Measurements from ENCODE around the gene FCSK. TPM values are rescaled to one million over a fixed set of nuclear protein-coding genes. Genes with fewer than 3 reads are reported as not detected.

Gene FCSK
- total RNA-seq, 4 donors from 2014 or later: 8.0 to 13.5 (median 11.1) TPM

DNA sequence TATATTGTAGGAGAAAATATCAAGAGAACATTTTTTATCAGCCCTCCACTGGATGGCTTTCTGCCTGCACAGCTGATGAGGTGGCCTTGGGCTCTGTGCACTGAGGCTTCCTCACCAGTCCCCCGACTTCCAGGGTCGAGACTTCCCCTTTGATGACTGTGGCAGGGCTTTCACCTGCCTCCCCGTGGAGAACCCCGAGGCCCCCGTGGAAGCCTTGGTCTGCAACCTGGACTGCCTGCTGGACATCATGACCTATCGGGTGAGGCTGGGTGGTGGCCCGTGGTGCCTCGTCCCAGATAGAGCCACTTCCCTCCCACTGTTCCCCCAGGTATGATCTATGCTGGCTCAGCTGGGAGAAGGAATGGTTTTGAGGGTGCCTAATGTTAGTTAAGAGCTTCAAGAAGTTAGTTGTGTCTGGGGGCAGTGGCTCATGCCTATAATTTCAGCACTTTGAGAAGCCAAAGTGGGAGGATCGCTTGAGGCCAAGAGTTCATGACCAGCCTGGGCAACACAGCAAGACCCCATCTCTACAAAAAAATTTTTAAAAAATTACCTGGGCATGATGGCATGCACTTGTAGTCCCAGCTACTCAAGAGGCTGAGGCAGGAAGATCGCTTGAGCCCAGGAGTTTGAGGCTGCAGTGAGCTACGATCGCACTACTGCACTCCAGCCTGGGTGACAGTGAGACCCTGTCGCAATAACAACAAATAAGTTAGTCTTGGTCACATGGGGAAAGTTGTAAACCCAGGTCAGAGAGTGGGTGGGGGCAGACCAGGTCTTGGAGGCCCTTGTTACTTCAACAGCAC lies 11.8 kb downstream of the FCSK start:
- Histone ChIP-seq H3K27me3 (no peaks in the 10 kb centered on the region), H3K36me3 (peaks cover 0 to 21% of the 10 kb centered on the region in 2 donors), H3K4me1 (peaks cover 7 to 11% of the 10 kb centered on the region in 2 donors), H3K9me3 (no peaks in the 10 kb centered on the region), H3K27ac (no peak overlapping the region), H3K4me3 (no peak overlapping the region)
- no peak for ATAC-seq
- intact Hi-C loops (cut with DNase I; ENCODE audit: low total_unique reads): no loop called here
- in situ Hi-C loops (cut with MboI; ENCODE audit: low sequenced_read_pairs in 4 of 4): no loop called here
- TF ChIP-seq POLR2A (IDR thresholded peaks at IDR 0.05): no peak
- TF ChIP-seq, protein P1, sequence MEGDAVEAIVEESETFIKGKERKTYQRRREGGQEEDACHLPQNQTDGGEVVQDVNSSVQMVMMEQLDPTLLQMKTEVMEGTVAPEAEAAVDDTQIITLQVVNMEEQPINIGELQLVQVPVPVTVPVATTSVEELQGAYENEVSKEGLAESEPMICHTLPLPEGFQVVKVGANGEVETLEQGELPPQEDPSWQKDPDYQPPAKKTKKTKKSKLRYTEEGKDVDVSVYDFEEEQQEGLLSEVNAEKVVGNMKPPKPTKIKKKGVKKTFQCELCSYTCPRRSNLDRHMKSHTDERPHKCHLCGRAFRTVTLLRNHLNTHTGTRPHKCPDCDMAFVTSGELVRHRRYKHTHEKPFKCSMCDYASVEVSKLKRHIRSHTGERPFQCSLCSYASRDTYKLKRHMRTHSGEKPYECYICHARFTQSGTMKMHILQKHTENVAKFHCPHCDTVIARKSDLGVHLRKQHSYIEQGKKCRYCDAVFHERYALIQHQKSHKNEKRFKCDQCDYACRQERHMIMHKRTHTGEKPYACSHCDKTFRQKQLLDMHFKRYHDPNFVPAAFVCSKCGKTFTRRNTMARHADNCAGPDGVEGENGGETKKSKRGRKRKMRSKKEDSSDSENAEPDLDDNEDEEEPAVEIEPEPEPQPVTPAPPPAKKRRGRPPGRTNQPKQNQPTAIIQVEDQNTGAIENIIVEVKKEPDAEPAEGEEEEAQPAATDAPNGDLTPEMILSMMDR (IDR thresholded peaks at IDR 0.05 in 4 of 5, conservative IDR thresholded peaks at IDR 0.05 in 1 of 5): no peak
- no peak for DNase-seq

DNA sequence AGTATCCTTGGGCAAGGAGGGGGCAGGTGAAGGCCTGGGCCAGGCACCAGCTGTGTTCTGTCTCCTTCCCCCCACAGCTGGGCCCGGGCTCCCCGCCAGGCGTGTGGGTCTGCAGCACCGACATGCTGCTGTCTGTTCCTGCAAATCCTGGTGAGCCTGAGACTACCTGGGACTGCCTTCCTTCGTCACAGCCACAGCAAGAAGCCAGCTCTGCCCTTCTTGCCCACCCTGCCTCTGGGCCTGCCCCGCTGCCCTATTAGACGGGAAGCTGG lies 12.3 kb downstream of the FCSK start:
- intact Hi-C loops (cut with DNase I; ENCODE audit: low total_unique reads): no loop called here
- in situ Hi-C loops (cut with MboI; ENCODE audit: low sequenced_read_pairs in 4 of 4): no loop called here
- TF ChIP-seq, protein P1 (IDR thresholded peaks at IDR 0.05 in 4 of 5, conservative IDR thresholded peaks at IDR 0.05 in 1 of 5): no peak
- TF ChIP-seq POLR2A (IDR thresholded peaks at IDR 0.05): no peak
- Histone ChIP-seq H3K4me1 (peaks cover 6 to 10% of the 10 kb centered on the region in 2 donors), H3K9me3 (no peaks in the 10 kb centered on the region), H3K27me3 (no peaks in the 10 kb centered on the region), H3K36me3 (peaks cover 0 to 21% of the 10 kb centered on the region in 2 donors), H3K4me3 (no peak overlapping the region), H3K27ac (peak overlapping the region in 2 of 4 donors; percentile 46 to 67)
- no peak for ATAC-seq
- DNase-seq: no peak

- Histone ChIP-seq H3K27me3 (no peaks in the 10 kb centered on the region), H3K4me1 (peaks cover 6 to 10% of the 10 kb centered on the region in 2 donors), H3K36me3 (peaks cover 0 to 21% of the 10 kb centered on the region in 2 donors), H3K4me3 (no peak overlapping the region), H3K9me3 (no peaks in the 10 kb centered on the region), H3K27ac (peak overlapping the region; percentile 46 to 67 (median 54))
- in situ Hi-C loops (cut with MboI; ENCODE audit: low sequenced_read_pairs in 4 of 4): no loop called here
- intact Hi-C loops (cut with DNase I; ENCODE audit: low total_unique reads): no loop called here
- ATAC-seq (no peak), DNase-seq (no peak)
- TF ChIP-seq, protein P1 (IDR thresholded peaks at IDR 0.05 in 4 of 5, conservative IDR thresholded peaks at IDR 0.05 in 1 of 5): peak in 1 of 5 experiments; percentile 13
- no peak for TF ChIP-seq POLR2A (IDR thresholded peaks at IDR 0.05)
These were observed 12.7 kb downstream of the FCSK start for GRCh38 chr16:70467113-70467512.

GRCh38 chr16:70467608-70468007 lies 13.2 kb downstream of the FCSK start:
- ATAC-seq: peak in 1 of 2 donors; percentile 51
- H3K4me3 ChIP-seq: no peak overlapping the region
- TF ChIP-seq, protein P1 (IDR thresholded peaks at IDR 0.05 in 4 of 5, conservative IDR thresholded peaks at IDR 0.05 in 1 of 5): peak in 1 of 5 experiments; percentile 3
- no peak for TF ChIP-seq POLR2A (IDR thresholded peaks at IDR 0.05)
- no peaks in the 10 kb centered on the region for H3K9me3 ChIP-seq
- intact Hi-C loops (cut with DNase I; ENCODE audit: low total_unique reads): no loop called here
- H3K36me3 ChIP-seq: peaks cover 0 to 21% of the 10 kb centered on the region in 2 donors
- H3K27ac ChIP-seq: peak overlapping the region; percentile 46 to 67 (median 54)
- H3K27me3 ChIP-seq: no peaks in the 10 kb centered on the region
- in situ Hi-C loops (cut with MboI; ENCODE audit: low sequenced_read_pairs in 4 of 4): no loop called here
- peak in 1 of 2 donors; percentile 48 for DNase-seq
- H3K4me1 ChIP-seq: peaks cover 6 to 10% of the 10 kb centered on the region in 2 donors
